Measurements from ENCODE around the gene NASP.

Gene NASP

GRCh38 chr1:45620588-45621500 lies 37.0 kb downstream of the NASP start:
- no peak for DNase-seq

- DNase-seq, result no peak
Observed at GRCh38 chr1:45621501-45621836, 37.6 kb downstream of the NASP start.

- no peak for DNase-seq
Observed at GRCh38 chr1:45621895-45622523, 38.2 kb downstream of the NASP start.

- no peak for DNase-seq
Observed at GRCh38 chr1:45622524-45623394, 38.9 kb downstream of the NASP start.

GRCh38 chr1:45623972-45624371 lies 40.1 kb downstream of the NASP start, which contains the start of gene CCDC17:
TSS of gene CCDC17 (minus strand) at chr1:45624054. CDS start at chr1:45623909, 145 bp downstream.
- no peak for DNase-seq

- DNase-seq, result no peak
Observed at GRCh38 chr1:45629035-45629434, 45.2 kb downstream of the NASP start.

GRCh38 chr1:45630429-45630828 lies 46.6 kb downstream of the NASP start:
- no peak for DNase-seq

- peak in 1 of 2 donors; percentile 7 for DNase-seq
Observed at GRCh38 chr1:45635211-45635610, 51.4 kb downstream of the NASP start.

GRCh38 chr1:45640293-45640692 lies 56.5 kb downstream of the NASP start:
- DNase-seq, result no peak

GRCh38 chr1:45643321-45643720 lies 59.5 kb downstream of the NASP start:
- no peak for DNase-seq

- no peak for DNase-seq
Observed at GRCh38 chr1:45643978-45644377, 60.1 kb downstream of the NASP start.

GRCh38 chr1:45644661-45645060 lies 60.8 kb downstream of the NASP start:
- DNase-seq, result no peak

- peak in 1 of 2 donors; percentile 10 for DNase-seq
Observed at GRCh38 chr1:45647248-45648021, 63.6 kb downstream of the NASP start.

GRCh38 chr1:45654540-45655280 lies 70.9 kb downstream of the NASP start:
- DNase-seq, result no peak

GRCh38 chr1:45656573-45657226 lies 72.9 kb downstream of the NASP start:
- no peak for DNase-seq

GRCh38 chr1:45658171-45658570 lies 74.3 kb downstream of the NASP start:
- no peak for DNase-seq

- DNase-seq, result no peak
Observed at GRCh38 chr1:45659222-45659621, 75.4 kb downstream of the NASP start.

GRCh38 chr1:45660336-45660735 lies 76.5 kb downstream of the NASP start:
- no peak for DNase-seq

GRCh38 chr1:45666836-45667235 lies 83.0 kb downstream of the NASP start:
- DNase-seq, result no peak

GRCh38 chr1:45667321-45668111 lies 83.7 kb downstream of the NASP start:
- no peak for DNase-seq

All from hippocampal formation (tissue), 2 donors.